Mesothelial cell of epicardium (in vitro differentiated cells): Measurements from ENCODE around the gene CHCHD3. TPM values are rescaled to one million over a fixed set of nuclear protein-coding genes. Genes with fewer than 3 reads are reported as not detected.

Source experiments
- DNase-seq, 2 experiments: peaks; one replicate each; pipeline ENCODE4 v3.0.0; 2021; ENCODE audit warnings: low spot score in 2 of 2; ENCODE audit not compliant: unreplicated experiment in 2 of 2
- H3K27ac Mint-ChIP-seq: 2 replicates; pipeline ENCODE4 v1.8.0; 2021; ENCODE audit warnings: mixed read lengths
- H3K27me3 Mint-ChIP-seq: 2 replicates; pipeline ENCODE4 v1.8.0; 2021; ENCODE audit warnings: low read depth, mixed read lengths
- H3K36me3 Mint-ChIP-seq: 2 replicates; pipeline ENCODE4 v1.8.0; 2021; ENCODE audit warnings: mixed read lengths
- H3K4me1 Mint-ChIP-seq: 2 replicates; pipeline ENCODE4 v1.8.0; 2021; ENCODE audit warnings: mixed read lengths
- H3K4me3 Mint-ChIP-seq: 2 replicates; pipeline ENCODE4 v1.8.0; 2021; ENCODE audit warnings: mild to moderate bottlenecking, moderate library complexity, mixed read lengths
- H3K9me3 Mint-ChIP-seq: 2 replicates; pipeline ENCODE4 v1.8.0; 2021; ENCODE audit warnings: mixed read lengths
- total RNA-seq: library from RNA; stranded (reverse); gene quantifications from 3 replicates; pipeline ENCODE4 v1.2.1, GENCODE V29; 2021
- TF ChIP-seq, protein P1 (sequence below): fragments of 200-600 bp; sonication (generic); IDR thresholded peaks from one replicate; pipeline ENCODE4 v1.5.0; 2021; ENCODE audit warnings: antibody characterized with exemption; ENCODE audit not compliant: unreplicated experiment

Gene CHCHD3
- total RNA-seq, 1 donor from 2014 or later: 54.3 TPM

- no peaks in the 10 kb centered on the region for H3K9me3 Mint-ChIP-seq
- H3K36me3 Mint-ChIP-seq: peaks cover 20% of the 10 kb centered on the region
- no peaks in the 10 kb centered on the region for H3K27me3 Mint-ChIP-seq
- TF ChIP-seq, protein P1, sequence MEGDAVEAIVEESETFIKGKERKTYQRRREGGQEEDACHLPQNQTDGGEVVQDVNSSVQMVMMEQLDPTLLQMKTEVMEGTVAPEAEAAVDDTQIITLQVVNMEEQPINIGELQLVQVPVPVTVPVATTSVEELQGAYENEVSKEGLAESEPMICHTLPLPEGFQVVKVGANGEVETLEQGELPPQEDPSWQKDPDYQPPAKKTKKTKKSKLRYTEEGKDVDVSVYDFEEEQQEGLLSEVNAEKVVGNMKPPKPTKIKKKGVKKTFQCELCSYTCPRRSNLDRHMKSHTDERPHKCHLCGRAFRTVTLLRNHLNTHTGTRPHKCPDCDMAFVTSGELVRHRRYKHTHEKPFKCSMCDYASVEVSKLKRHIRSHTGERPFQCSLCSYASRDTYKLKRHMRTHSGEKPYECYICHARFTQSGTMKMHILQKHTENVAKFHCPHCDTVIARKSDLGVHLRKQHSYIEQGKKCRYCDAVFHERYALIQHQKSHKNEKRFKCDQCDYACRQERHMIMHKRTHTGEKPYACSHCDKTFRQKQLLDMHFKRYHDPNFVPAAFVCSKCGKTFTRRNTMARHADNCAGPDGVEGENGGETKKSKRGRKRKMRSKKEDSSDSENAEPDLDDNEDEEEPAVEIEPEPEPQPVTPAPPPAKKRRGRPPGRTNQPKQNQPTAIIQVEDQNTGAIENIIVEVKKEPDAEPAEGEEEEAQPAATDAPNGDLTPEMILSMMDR: no peak
- H3K4me3 Mint-ChIP-seq: no peak overlapping the region
- no peak overlapping the region for H3K27ac Mint-ChIP-seq
- H3K4me1 Mint-ChIP-seq: no peaks in the 10 kb centered on the region
- no peak for DNase-seq
These were observed 297.5 kb downstream of the CHCHD3 start for GRCh38 chr7:132784406-132784805.

GRCh38 chr7:132783824-132784223, 298.1 kb downstream of the CHCHD3 start:
- no peaks in the 10 kb centered on the region for H3K27me3 Mint-ChIP-seq
- H3K4me3 Mint-ChIP-seq: no peak overlapping the region
- TF ChIP-seq, protein P1: no peak
- H3K36me3 Mint-ChIP-seq: peaks cover 20% of the 10 kb centered on the region
- no peaks in the 10 kb centered on the region for H3K4me1 Mint-ChIP-seq
- no peaks in the 10 kb centered on the region for H3K9me3 Mint-ChIP-seq
- no peak for DNase-seq
- no peak overlapping the region for H3K27ac Mint-ChIP-seq

DNA sequence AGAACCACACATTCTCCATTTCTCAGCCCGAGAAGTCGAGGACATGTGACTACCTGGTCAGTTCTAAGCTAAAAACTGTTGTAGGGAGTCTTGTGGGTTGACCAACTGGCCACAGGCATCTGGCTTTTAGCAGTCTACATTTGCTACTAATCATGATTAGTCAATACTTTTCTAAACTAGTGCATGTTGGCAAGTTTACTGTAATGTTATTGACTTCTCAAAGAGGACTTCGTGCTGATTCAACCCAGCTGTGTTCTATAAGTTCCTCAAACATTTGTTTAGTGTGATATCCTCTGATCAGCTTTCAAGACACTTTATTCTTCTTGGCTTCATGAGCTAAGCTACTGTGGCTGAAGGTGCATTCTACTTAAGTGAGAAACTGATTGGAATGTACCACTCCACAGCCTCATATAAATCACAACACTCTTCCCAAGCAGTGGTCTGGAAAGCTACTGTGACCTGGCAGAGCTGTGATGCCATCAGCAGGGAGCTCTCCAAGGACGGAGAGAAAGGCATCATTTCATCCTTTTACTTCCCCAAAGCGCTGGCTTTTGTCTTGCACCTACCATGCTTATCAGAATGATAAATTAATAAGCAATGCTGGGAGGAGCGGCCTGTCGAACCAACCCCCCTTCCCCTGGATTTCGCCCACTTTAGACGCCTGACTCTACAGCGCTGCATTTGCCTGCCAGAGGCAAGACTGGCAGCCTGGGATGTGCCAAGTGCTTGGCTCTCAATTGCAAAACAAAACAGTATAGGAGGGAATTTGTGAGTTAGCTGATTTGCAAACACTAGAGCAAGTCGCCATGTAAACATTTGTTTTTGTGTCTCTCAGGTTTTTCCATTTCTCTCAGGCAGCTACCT, 298.9 kb downstream of the CHCHD3 start:
- H3K27ac Mint-ChIP-seq: no peak overlapping the region
- peaks cover 4% of the 10 kb centered on the region for H3K27me3 Mint-ChIP-seq
- DNase-seq: no peak
- H3K36me3 Mint-ChIP-seq: peaks cover 20% of the 10 kb centered on the region
- TF ChIP-seq, protein P1: no peak
- H3K9me3 Mint-ChIP-seq: no peaks in the 10 kb centered on the region
- no peak overlapping the region for H3K4me3 Mint-ChIP-seq
- H3K4me1 Mint-ChIP-seq: no peaks in the 10 kb centered on the region

DNA sequence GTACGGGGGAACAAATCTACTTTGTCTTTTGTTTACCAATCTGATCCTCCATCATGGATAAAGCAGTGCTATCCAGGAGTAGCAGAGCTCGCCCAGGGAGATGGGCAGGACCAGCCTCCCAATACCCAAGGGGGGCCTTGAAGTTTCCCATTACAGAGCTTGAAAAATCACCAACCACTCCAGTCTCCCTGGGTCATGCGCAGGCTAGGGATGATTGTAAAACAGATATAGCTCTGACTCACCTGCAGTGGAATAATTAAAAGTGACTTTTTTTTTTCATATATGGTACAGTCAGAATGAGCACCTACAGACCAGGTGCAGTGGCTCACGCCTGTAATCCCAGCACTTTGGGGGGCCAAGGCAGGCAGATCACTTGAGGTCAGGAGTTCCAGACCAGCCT, 301.1 kb downstream of the CHCHD3 start:
- no peak overlapping the region for H3K27ac Mint-ChIP-seq
- TF ChIP-seq, protein P1: no peak

GRCh38 chr7:132779164-132779563, 302.7 kb downstream of the CHCHD3 start:
- no peak for DNase-seq
- H3K27ac Mint-ChIP-seq: no peak overlapping the region
- H3K27me3 Mint-ChIP-seq: peaks cover 4% of the 10 kb centered on the region
- peaks cover 2% of the 10 kb centered on the region for H3K36me3 Mint-ChIP-seq
- no peaks in the 10 kb centered on the region for H3K4me1 Mint-ChIP-seq
- no peak overlapping the region for H3K4me3 Mint-ChIP-seq
- TF ChIP-seq, protein P1: no peak
- H3K9me3 Mint-ChIP-seq: no peaks in the 10 kb centered on the region

More for the DNA sequence above, 301.1 kb downstream of the CHCHD3 start:
- H3K4me3 Mint-ChIP-seq: no peak overlapping the region
- H3K9me3 Mint-ChIP-seq: no peaks in the 10 kb centered on the region
- no peaks in the 10 kb centered on the region for H3K4me1 Mint-ChIP-seq
- peaks cover 13% of the 10 kb centered on the region for H3K36me3 Mint-ChIP-seq
- DNase-seq: no peak
- H3K27me3 Mint-ChIP-seq: peaks cover 4% of the 10 kb centered on the region
